Left ventricle myocardium inferior (tissue), 1 donor: ENCODE measurements around the gene CHCHD10. TPM values are rescaled to one million over a fixed set of nuclear protein-coding genes. Genes with fewer than 3 reads are reported as not detected.

ENCODE experiments used
- DNase-seq: peaks from one replicate; pipeline ENCODE4 v3.0.0-alpha.2; 2020
- H3K27ac ChIP-seq: fragments of 200-600 bp; replicated peaks from 2 replicates; pipeline ENCODE4 v1.8.0; 2021
- H3K27me3 ChIP-seq: fragments of 200-600 bp; 2 replicates; pipeline ENCODE4 v1.8.0; 2021; ENCODE audit warnings: low read depth
- H3K36me3 ChIP-seq: fragments of 200-600 bp; 2 replicates; pipeline ENCODE4 v1.8.0; 2021
- H3K4me1 ChIP-seq: fragments of 200-600 bp; 2 replicates; pipeline ENCODE4 v1.8.0; 2021
- H3K4me3 ChIP-seq: fragments of 200-600 bp; 2 replicates; pipeline ENCODE4 v1.8.0; 2021; ENCODE audit warnings: mild to moderate bottlenecking, moderate library complexity
- H3K9me3 ChIP-seq: fragments of 200-600 bp; replicated peaks from 2 replicates; pipeline ENCODE4 v1.8.0; 2021
- intact Hi-C: fragments of 100-400 bp; cut with micrococcal nuclease; formaldehyde crosslinking; loops from one replicate; pipeline ENCODE4 v1.11.0; 2022
- long read RNA-seq: library from polyadenylated mRNA; unstranded; transcript quantifications from one replicate; pipeline ENCODE4 v2.0.0, GENCODE V29; 2021
- total RNA-seq: library from RNA; stranded (reverse); fragmentation: NEBNext Ultra II Directional; extraction: Animal tissue kit (Norgen Biotek cat#: 25700); gene quantifications from one replicate; pipeline ENCODE4 v1.2.1, GENCODE V29; 2021
- TF ChIP-seq, protein P1 (sequence below): fragments of 200-600 bp; IDR thresholded peaks from 2 replicates; pipeline ENCODE4 v1.8.0; 2021; ENCODE audit warnings: antibody characterized with exemption, mild to moderate bottlenecking, borderline replicate concordance
- donor health status: DM: no; HTN: yes; CAD: no; lungs with severe emphysema.

CHCHD10 gene
- total RNA-seq = 1,446 TPM
- long read RNA-seq, transcript CHCHD10-202 (4 exons, 1,171 nt) = major isoform, 307 of 329 reads
- long read RNA-seq, partial matches to known transcripts = 15 of 329 reads
- long read RNA-seq, other reads (novel, unspliced or antisense) = 5 of 329 reads

DNA sequence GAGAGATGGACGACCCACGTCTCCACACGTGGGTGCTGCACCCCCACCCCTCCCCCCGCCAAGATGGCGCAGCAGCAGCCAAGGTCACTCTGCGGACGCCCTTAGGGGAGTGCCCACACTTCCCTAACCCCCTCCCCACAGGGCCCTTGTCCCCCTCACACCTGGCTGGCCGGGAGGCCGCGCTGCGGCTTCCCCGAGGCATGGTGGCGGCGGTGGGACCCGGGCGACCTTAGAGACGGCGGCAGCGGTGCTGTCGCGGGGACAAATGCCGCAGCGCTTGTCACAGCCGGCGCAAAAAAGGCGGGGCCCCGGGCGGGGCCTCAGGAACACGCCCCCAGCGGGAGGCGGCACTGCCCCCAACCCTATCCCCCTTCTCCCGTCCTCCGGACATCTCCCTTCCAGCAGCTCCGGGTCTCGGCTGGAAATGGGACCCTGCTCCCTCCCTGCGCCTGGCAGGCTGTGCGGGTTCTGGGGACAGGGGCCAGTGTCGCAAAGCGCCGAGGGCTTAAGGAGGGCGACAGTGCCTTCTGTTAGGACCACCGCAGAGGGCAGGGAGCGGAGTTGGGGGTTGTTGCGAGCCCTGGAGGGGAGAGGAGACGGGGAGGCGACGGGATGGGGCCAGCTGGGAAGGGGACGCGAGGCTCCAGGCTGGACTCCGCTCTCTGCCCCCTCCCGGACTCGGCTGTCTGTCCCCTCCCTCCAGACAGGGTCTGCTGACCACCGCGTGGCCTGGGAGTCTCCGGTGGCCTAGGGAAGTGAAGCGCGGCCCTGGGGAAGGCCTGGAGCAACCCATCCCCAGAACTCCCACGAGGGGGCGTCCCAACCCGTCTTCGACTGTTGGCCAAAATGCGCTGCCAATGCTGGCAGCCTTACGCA, at the start of gene CHCHD10:
TSS of gene CHCHD10 (minus strand) at position 300 of the 876 bp plus-strand sequence. CDS start at position 202, 98 bp downstream.
- H3K36me3 ChIP-seq = peaks cover 7% of the 10 kb centered on the region
- no peaks in the 10 kb centered on the region for H3K27me3 ChIP-seq
- H3K4me1 ChIP-seq = peaks cover 83% of the 10 kb centered on the region
- no peaks in the 10 kb centered on the region for H3K9me3 ChIP-seq
- intact Hi-C loops = no loop called here
- peak; percentile 87 for DNase-seq
- H3K27ac ChIP-seq = peak within 1 kb of the TSS; percentile 94
- TF ChIP-seq, protein P1, sequence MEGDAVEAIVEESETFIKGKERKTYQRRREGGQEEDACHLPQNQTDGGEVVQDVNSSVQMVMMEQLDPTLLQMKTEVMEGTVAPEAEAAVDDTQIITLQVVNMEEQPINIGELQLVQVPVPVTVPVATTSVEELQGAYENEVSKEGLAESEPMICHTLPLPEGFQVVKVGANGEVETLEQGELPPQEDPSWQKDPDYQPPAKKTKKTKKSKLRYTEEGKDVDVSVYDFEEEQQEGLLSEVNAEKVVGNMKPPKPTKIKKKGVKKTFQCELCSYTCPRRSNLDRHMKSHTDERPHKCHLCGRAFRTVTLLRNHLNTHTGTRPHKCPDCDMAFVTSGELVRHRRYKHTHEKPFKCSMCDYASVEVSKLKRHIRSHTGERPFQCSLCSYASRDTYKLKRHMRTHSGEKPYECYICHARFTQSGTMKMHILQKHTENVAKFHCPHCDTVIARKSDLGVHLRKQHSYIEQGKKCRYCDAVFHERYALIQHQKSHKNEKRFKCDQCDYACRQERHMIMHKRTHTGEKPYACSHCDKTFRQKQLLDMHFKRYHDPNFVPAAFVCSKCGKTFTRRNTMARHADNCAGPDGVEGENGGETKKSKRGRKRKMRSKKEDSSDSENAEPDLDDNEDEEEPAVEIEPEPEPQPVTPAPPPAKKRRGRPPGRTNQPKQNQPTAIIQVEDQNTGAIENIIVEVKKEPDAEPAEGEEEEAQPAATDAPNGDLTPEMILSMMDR = peak; percentile 91
- peak within 1 kb of the TSS; percentile 78 for H3K4me3 ChIP-seq

DNA sequence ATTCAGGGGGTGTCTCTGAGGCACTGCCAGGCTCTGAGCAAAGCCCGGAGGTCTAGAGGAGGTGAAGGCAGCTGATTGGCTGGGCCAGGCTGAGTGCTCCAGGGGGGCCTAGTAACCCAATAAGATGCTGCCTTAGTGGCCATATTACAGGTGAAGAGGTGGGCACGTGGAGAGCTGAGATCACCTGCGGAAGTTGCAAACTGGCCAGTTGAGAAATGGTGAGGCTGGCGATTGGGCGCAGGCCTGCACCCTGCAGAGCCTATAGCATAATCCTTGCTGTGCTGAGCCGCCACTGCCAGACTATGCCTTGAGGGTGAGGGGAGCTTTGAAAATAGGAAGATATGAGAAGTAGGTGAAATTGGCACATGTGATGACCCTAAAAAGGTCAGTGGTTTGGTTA, 49.4 kb upstream of the CHCHD10 start:
- peak overlapping the region; percentile 89 for H3K27ac ChIP-seq
- peak overlapping the region; percentile 11 for H3K4me3 ChIP-seq
- H3K36me3 ChIP-seq = peaks cover 76% of the 10 kb centered on the region
- H3K27me3 ChIP-seq = no peaks in the 10 kb centered on the region
- no peak for DNase-seq
- peaks cover 56% of the 10 kb centered on the region for H3K4me1 ChIP-seq
- TF ChIP-seq, protein P1 = no peak
- intact Hi-C loops = no loop called here
- no peaks in the 10 kb centered on the region for H3K9me3 ChIP-seq

DNA sequence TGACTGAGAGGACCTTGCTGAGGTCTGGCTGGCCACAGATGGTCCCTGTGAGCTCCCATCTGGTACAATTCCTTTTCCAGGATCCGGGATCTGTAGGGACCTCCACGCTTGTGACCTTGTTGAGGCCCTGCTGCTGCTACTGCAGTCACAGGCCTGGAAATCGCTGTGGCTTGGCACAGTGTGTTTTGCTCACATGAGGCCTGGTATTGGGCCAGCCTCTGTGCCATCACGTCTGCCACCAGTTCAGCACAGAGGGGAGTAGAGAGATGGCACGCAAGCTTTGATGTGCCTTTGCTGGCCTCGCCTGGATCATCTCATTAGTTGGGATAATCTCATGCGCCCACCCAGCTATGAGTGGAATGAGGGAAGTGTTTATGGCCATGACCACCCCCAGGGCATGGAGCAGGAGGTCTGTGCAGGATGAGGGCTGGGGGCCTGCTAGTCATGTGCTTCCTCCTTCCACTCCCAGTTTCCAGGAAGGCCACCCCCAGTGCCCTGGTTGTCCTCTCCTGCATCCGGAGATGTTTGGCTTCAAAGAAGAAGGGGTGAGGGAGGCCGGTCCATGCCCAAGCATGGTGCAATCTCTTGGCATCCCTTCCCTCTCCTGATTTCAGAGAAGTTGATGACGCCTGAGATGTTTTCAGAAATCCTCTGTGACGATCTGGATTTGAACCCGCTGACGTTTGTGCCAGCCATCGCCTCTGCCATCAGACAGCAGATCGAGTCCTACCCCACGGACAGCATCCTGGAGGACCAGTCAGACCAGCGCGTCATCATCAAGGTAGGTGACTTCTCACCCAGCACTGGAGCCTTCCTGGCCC, 48.6 kb upstream of the CHCHD10 start:
- Histone ChIP-seq H3K9me3 (no peaks in the 10 kb centered on the region), H3K4me1 (peaks cover 48% of the 10 kb centered on the region), H3K4me3 (peak overlapping the region; percentile 11), H3K27ac (peak overlapping the region; percentile 89), H3K36me3 (peaks cover 72% of the 10 kb centered on the region), H3K27me3 (no peaks in the 10 kb centered on the region)
- DNase-seq = peak; percentile 72
- TF ChIP-seq, protein P1 = no peak
- intact Hi-C loops = no loop called here

DNA sequence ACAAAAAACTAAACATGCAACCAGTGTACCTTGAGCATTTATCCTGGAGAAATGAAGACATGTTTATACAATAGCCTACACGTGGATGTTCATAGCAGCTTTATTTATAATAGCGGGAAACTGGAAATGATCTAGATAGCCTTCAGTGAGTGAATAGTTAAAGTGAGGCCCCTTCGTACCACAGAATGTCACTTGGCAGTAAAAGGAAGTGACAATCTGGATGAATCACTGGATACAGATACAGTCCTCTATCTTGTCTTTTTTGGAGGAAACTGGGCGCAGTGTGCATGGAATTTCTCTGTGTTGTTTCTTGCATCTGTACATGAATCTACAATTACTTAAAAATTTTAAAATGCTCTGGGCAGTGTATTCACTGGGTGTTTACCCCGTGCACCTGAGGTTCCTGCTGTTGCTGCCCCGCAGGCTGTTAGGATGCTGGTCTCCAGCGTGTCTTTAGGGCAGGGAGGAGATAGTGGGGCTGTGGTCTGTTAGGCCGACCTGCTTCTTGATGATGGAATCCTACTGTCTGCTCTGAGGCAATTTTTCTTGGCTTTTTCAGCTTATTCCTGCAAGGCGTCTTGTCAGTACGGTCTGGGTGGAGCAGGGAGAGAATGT, 47.9 kb upstream of the CHCHD10 start:
- Histone ChIP-seq H3K36me3 (peaks cover 71% of the 10 kb centered on the region), H3K27me3 (no peaks in the 10 kb centered on the region), H3K4me3 (no peak overlapping the region), H3K27ac (peak overlapping the region; percentile 89), H3K9me3 (no peaks in the 10 kb centered on the region), H3K4me1 (peaks cover 42% of the 10 kb centered on the region)
- no peak for DNase-seq
- intact Hi-C loops = no loop called here
- TF ChIP-seq, protein P1 = no peak

DNA sequence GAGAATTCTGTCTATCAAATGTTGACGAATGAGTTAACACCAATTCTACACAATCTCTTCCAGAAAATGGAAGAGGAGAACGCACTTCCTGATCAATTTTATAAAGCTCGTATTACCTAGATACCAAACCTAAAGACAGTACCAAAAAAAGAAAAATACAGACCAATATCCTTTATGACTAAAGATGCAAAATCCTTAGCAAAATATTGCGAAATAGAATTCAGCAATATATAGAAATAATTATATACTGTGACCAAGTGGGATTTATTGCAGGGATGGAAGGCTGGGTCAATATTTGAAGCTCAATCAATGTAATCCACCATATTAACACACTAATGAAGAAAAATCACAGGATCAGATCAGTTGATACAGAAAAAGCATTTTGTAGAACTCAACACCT, 44.6 kb upstream of the CHCHD10 start:
- DNase-seq = no peak
- Histone ChIP-seq H3K36me3 (peaks cover 58% of the 10 kb centered on the region), H3K4me3 (no peak overlapping the region), H3K27ac (peak overlapping the region; percentile 67), H3K4me1 (peaks cover 39% of the 10 kb centered on the region), H3K27me3 (no peaks in the 10 kb centered on the region), H3K9me3 (no peaks in the 10 kb centered on the region)
- TF ChIP-seq, protein P1 = no peak
- intact Hi-C loops = no loop called here
